ENCODE data around the gene RPN2. TPM values are rescaled to one million over a fixed set of nuclear protein-coding genes. Genes with fewer than 3 reads are reported as not detected.
A peak's percentile ranks its signal among the peaks of the same experiment; 100 is the strongest.

RPN2 gene
- total RNA-seq, 1 experiment from 2014 or later, result 257 TPM

DNA sequence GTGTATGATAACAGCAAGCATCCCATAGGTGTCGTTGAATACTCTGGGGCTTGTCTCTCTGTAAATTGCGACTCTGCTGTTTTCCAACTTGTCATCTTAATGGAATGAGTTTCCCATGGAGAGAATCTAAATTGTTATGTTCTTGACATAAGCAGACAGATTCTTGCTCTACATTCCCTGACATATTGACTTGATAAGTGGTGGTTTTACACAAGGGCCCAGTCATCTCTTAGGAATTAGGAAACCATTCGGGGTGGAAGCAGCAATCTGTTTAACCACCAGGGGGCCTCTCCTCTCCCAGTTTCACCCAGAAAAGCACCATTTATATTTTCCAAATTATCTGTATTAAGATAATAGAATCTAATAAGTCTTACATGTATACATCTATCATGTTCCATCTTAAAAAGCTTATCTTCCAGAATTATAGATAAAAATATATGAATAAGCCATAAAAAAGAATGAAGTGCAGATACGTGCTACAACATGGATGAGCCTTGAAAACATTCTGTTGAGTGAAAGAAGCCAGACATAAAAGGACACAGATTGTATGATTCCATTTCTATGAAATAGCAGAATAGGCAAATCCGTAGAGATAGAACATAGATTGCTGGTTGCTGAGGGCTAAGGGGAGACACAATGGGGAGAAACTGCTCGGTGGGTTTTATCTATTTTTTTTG lies 23.3 kb downstream of the RPN2 start:
- ATAC-seq, result peak; percentile 99
- BruUV-seq (replicated peaks), result no TSS peak
- intact Hi-C loops (cut with micrococcal nuclease), result loop anchor here (1.0 kb wide), 1 partner anchor 332 kb away; no protein-coding TSS in a partner anchor
- no peaks in the 10 kb centered on the region for H3K27me3 ChIP-seq (ENCODE audit: low read length)
- H3K36me3 ChIP-seq (ENCODE audit: low read depth, low read length), result peaks cover 84% of the 10 kb centered on the region
- H3K9ac ChIP-seq (ENCODE audit: low read length), result no peak overlapping the region
- peaks cover 9% of the 10 kb centered on the region for H3F3A ChIP-seq (ENCODE audit: low read length, unreplicated experiment)
- TF ChIP-seq EZH2 (IDR thresholded peaks at IDR 0.05; ENCODE audit: low read length, unreplicated experiment), result no peak
- TF ChIP-seq, protein P1, sequence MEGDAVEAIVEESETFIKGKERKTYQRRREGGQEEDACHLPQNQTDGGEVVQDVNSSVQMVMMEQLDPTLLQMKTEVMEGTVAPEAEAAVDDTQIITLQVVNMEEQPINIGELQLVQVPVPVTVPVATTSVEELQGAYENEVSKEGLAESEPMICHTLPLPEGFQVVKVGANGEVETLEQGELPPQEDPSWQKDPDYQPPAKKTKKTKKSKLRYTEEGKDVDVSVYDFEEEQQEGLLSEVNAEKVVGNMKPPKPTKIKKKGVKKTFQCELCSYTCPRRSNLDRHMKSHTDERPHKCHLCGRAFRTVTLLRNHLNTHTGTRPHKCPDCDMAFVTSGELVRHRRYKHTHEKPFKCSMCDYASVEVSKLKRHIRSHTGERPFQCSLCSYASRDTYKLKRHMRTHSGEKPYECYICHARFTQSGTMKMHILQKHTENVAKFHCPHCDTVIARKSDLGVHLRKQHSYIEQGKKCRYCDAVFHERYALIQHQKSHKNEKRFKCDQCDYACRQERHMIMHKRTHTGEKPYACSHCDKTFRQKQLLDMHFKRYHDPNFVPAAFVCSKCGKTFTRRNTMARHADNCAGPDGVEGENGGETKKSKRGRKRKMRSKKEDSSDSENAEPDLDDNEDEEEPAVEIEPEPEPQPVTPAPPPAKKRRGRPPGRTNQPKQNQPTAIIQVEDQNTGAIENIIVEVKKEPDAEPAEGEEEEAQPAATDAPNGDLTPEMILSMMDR (conservative IDR thresholded peaks at IDR 0.05; ENCODE audit: low read depth, low read length), result peak; percentile 93
- 0 out of 2 replicates have a peak overlapping the region, but pooled peaks have one; percentile 3 for H3K4me3 ChIP-seq (ENCODE audit: low read length)
- POLR2A ChIA-PET (ENCODE audit: unreplicated experiment), result no interaction called here
- H3K9me2 ChIP-seq (replicated peaks; ENCODE audit: low read length), result no peaks in the 10 kb centered on the region
- peak overlapping the region; percentile 20 for H3K4me2 ChIP-seq (ENCODE audit: low read length)
- H3K4me1 ChIP-seq (ENCODE audit: insufficient read depth, low read length), result peaks cover 16% of the 10 kb centered on the region
- peaks cover 12% of the 10 kb centered on the region; the same call in 1 of the 2 replicates for H4K20me1 ChIP-seq (ENCODE audit: low read length)
- H3K79me2 ChIP-seq (ENCODE audit: low read length), result peaks cover 37% of the 10 kb centered on the region
- CTCF ChIA-PET, result no interaction called here
- no peak overlapping the region for H2AFZ ChIP-seq (ENCODE audit: low read length)
- peak overlapping the region; percentile 12; the same call in 1 of the 2 replicates for H3K27ac ChIP-seq (ENCODE audit: low read length)
- peak; percentile 88 for DNase-seq
- no peaks in the 10 kb centered on the region for H3K9me3 ChIP-seq (ENCODE audit: low read length)

DNA sequence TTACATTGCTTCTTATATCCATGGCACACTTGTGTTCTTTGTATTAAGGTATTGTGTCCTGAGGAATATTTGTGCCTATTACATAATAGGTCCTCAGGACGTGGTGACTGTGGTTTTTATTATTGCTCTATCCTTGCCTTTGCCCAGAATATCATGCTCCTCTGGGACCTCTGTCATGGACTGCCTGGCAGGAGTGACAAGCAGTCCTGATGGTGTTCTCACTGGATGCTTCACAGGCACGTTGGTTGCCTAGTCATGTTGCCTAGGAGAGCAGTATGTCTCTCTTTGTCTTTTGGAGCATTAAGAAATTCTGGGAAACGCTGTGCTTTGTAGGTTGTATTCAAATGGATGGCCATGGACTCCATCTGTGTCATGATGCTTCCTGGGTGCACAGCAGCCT lies 24.9 kb downstream of the RPN2 start:
- Histone ChIP-seq H3K79me2 (ENCODE audit: low read length) (peaks cover 24% of the 10 kb centered on the region; the same call in 1 of the 2 replicates), H3F3A (ENCODE audit: low read length, unreplicated experiment) (peaks cover 9% of the 10 kb centered on the region), H3K27ac (ENCODE audit: low read length) (no peak overlapping the region), H3K27me3 (ENCODE audit: low read length) (no peaks in the 10 kb centered on the region), H3K9ac (ENCODE audit: low read length) (no peak overlapping the region), H3K9me2 (replicated peaks; ENCODE audit: low read length) (no peaks in the 10 kb centered on the region), H3K4me1 (ENCODE audit: insufficient read depth, low read length) (peaks cover 16% of the 10 kb centered on the region), H2AFZ (ENCODE audit: low read length) (no peak overlapping the region), H3K4me3 (ENCODE audit: low read length) (no peak overlapping the region), H4K20me1 (ENCODE audit: low read length) (peaks cover 12% of the 10 kb centered on the region; the same call in 1 of the 2 replicates), H3K36me3 (ENCODE audit: low read depth, low read length) (peaks cover 82% of the 10 kb centered on the region), H3K4me2 (ENCODE audit: low read length) (no peak overlapping the region), H3K9me3 (ENCODE audit: low read length) (no peaks in the 10 kb centered on the region)
- TF ChIP-seq EZH2phosphoT487 (IDR thresholded peaks at IDR 0.05; ENCODE audit: borderline replicate concordance, low read length) (no peak), EZH2 (IDR thresholded peaks at IDR 0.05; ENCODE audit: low read length, unreplicated experiment) (no peak)
- TF ChIP-seq, protein P1 (conservative IDR thresholded peaks at IDR 0.05; ENCODE audit: low read depth, low read length), result no peak
- no TSS peak for BruUV-seq (replicated peaks)
- ATAC-seq (no peak), DNase-seq (no peak)
- POLR2A ChIA-PET (ENCODE audit: unreplicated experiment), result no interaction called here
- CTCF ChIA-PET, result no interaction called here
- intact Hi-C loops (cut with micrococcal nuclease), result no loop called here

DNA sequence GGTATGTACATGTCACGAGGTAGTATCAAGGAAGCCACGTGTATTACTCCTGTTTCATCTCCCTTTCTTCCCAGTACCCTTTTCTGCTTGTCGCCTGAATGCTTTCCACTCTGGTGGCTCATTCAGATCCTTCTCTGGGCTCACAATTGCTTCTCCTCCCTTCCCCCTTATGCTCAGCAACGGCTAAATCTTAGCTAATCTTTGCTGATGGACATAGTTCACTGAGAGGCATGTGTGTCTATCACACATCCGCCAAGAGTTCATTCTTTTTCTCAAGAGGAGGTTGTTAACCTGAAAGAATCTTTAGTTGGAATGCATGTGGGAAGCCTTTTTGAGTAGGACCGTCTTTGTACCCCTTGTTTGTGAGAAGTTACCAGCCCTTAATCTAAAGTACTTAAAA lies 26.0 kb downstream of the RPN2 start:
- Histone ChIP-seq H3K27me3 (ENCODE audit: low read length) (no peaks in the 10 kb centered on the region), H2AFZ (ENCODE audit: low read length) (no peak overlapping the region), H3K36me3 (ENCODE audit: low read depth, low read length) (peaks cover 79% of the 10 kb centered on the region), H3K4me1 (ENCODE audit: insufficient read depth, low read length) (peaks cover 16% of the 10 kb centered on the region), H3K4me3 (ENCODE audit: low read length) (no peak overlapping the region), H3K4me2 (ENCODE audit: low read length) (no peak overlapping the region), H3K79me2 (ENCODE audit: low read length) (peaks cover 19% of the 10 kb centered on the region; the same call in 1 of the 2 replicates), H3F3A (ENCODE audit: low read length, unreplicated experiment) (peaks cover 9% of the 10 kb centered on the region), H3K27ac (ENCODE audit: low read length) (no peak overlapping the region), H3K9me2 (replicated peaks; ENCODE audit: low read length) (no peaks in the 10 kb centered on the region), H4K20me1 (ENCODE audit: low read length) (peaks cover 12% of the 10 kb centered on the region; the same call in 1 of the 2 replicates), H3K9ac (ENCODE audit: low read length) (no peak overlapping the region), H3K9me3 (ENCODE audit: low read length) (no peaks in the 10 kb centered on the region)
- CTCF ChIA-PET, result interaction anchor here (0.5 kb wide), 1 partner anchor 26 kb away, joined by 5 read pairs; no protein-coding TSS in a partner anchor
- TF ChIP-seq EZH2phosphoT487 (IDR thresholded peaks at IDR 0.05; ENCODE audit: borderline replicate concordance, low read length) (no peak), EZH2 (IDR thresholded peaks at IDR 0.05; ENCODE audit: low read length, unreplicated experiment) (no peak)
- TF ChIP-seq, protein P1 (conservative IDR thresholded peaks at IDR 0.05; ENCODE audit: low read depth, low read length), result no peak
- intact Hi-C loops (cut with micrococcal nuclease), result no loop called here
- no TSS peak for BruUV-seq (replicated peaks)
- no peak for ATAC-seq
- no peak for DNase-seq
- POLR2A ChIA-PET (ENCODE audit: unreplicated experiment), result no interaction called here

Data from PC-3 (cell line).